Esophagus squamous epithelium (tissue), 5 donors: Measurements from ENCODE around the gene ENDOU. TPM values are rescaled to one million over a fixed set of nuclear protein-coding genes. Genes with fewer than 3 reads are reported as not detected.
A peak's percentile ranks its signal among the peaks of the same experiment; 100 is the strongest.

Experiments used
- DNase-seq: peaks from one replicate; lab custom pipeline; 2025; lab: John Stamatoyannopoulos, UW
- H3K27ac ChIP-seq, 4 donors: fragments of 200-600 bp; sonication (generic); one replicate each; pipeline ENCODE4 v1.5.1; 2016 to 2019; ENCODE audit warnings: mild to moderate bottlenecking in 1 of 4
- H3K27me3 ChIP-seq, 4 donors: fragments of 200-600 bp; sonication (generic); 1 replicate in 3 of 4; 2 replicates in 1 of 4; pipeline versions ENCODE4 v1.5.1 to v1.6.0; 2017 to 2021; ENCODE audit warnings: antibody characterized with exemption in 1 of 4
- H3K36me3 ChIP-seq, 3 donors: fragments of 200-600 bp; sonication (generic); one replicate each; pipeline ENCODE4 v1.5.1; 2016 to 2019
- H3K4me1 ChIP-seq, 3 donors: fragments of 200-600 bp; sonication (generic); one replicate each; pipeline ENCODE4 v1.5.1; 2017 to 2019
- H3K4me3 ChIP-seq, 4 donors: fragments of 200-600 bp; sonication (generic); 1 replicate in 3 of 4; 2 replicates in 1 of 4; pipeline ENCODE4 v1.5.1; 2016 to 2019; ENCODE audit warnings: mild to moderate bottlenecking in 2 of 4, moderate library complexity in 1 of 4
- H3K9me3 ChIP-seq, 3 donors: fragments of 200-600 bp; sonication (generic); one replicate each; pipeline ENCODE4 v1.5.1; 2016 to 2019
- POLR2A ChIP-seq, 4 donors: fragments of 450-650 bp; IDR thresholded peaks; one replicate each; pipeline ENCODE4 v1.6.1; 2017; ENCODE audit warnings: antibody characterized with exemption in 4 of 4, mild to moderate bottlenecking in 4 of 4, moderate library complexity in 3 of 4
- WGBS, 2 donors: methylation state at CpG; one replicate each; pipeline ENCODE4 v1.1.5; 2018; 5-methylcytosine and 5-hydroxymethylcytosine counted together
- intact Hi-C: fragments of 100-400 bp; cut with DNase I; formaldehyde crosslinking; loops from one replicate; pipeline ENCODE4 v1.15.0; 2022
- total RNA-seq, 4 donors: library from RNA; depleted of rRNA; stranded (reverse); fragments of >200 nt; gene quantifications; one replicate each; pipeline ENCODE4 v1.1.0, GENCODE V29; 2016
- TF ChIP-seq, protein P1 (sequence below), 6 experiments: fragments of 450-650 bp in 4 of 6; fragments of 200-600 bp in 2 of 6; sonication (generic) in 2 of 6; IDR thresholded peaks; one replicate each; pipeline ENCODE4 v1.5.1; 2016 to 2019; ENCODE audit warnings: antibody characterized with exemption in 6 of 6, mild to moderate bottlenecking in 4 of 6, moderate library complexity in 4 of 6
- donor health status: DM: yes; HTN: yes; CAD: no.

The ENDOU gene
- total RNA-seq, 4 donors from 2014 or later, result 39.8 to 112 (median 46.3) TPM

GRCh38 chr12:47741340-47741703 is 16.0 kb upstream of the ENDOU start:
- H3K27me3 ChIP-seq, result no peaks in the 10 kb centered on the region
- H3K36me3 ChIP-seq, result peaks cover 0 to 8% (median 3%) of the 10 kb centered on the region in 3 donors
- no peak for TF ChIP-seq POLR2A (IDR thresholded peaks at IDR 0.05)
- TF ChIP-seq, protein P1, sequence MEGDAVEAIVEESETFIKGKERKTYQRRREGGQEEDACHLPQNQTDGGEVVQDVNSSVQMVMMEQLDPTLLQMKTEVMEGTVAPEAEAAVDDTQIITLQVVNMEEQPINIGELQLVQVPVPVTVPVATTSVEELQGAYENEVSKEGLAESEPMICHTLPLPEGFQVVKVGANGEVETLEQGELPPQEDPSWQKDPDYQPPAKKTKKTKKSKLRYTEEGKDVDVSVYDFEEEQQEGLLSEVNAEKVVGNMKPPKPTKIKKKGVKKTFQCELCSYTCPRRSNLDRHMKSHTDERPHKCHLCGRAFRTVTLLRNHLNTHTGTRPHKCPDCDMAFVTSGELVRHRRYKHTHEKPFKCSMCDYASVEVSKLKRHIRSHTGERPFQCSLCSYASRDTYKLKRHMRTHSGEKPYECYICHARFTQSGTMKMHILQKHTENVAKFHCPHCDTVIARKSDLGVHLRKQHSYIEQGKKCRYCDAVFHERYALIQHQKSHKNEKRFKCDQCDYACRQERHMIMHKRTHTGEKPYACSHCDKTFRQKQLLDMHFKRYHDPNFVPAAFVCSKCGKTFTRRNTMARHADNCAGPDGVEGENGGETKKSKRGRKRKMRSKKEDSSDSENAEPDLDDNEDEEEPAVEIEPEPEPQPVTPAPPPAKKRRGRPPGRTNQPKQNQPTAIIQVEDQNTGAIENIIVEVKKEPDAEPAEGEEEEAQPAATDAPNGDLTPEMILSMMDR (IDR thresholded peaks at IDR 0.05), result no peak
- no peak for DNase-seq
- peak overlapping the region in 3 of 4 donors; percentile 5 to 63 (median 54) for H3K27ac ChIP-seq
- intact Hi-C loops, result loop anchor here (5.0 to 10.0 kb wide), 2 partner anchors 36 to 93 kb away; no protein-coding TSS in a partner anchor
- H3K4me1 ChIP-seq, result peaks cover 38 to 79% (median 41%) of the 10 kb centered on the region in 3 donors
- no peaks in the 10 kb centered on the region for H3K9me3 ChIP-seq
- WGBS, 2 donors, result 0 to 19% methylated on average over 1 to 2 of the region's 4 CpGs
- no peak overlapping the region for H3K4me3 ChIP-seq

GRCh38 chr12:47740606-47741339 is 15.5 kb upstream of the ENDOU start:
- H3K27me3 ChIP-seq, result no peaks in the 10 kb centered on the region
- intact Hi-C loops, result loop anchor here (5.0 to 10.0 kb wide), 2 partner anchors 37 to 94 kb away; no protein-coding TSS in a partner anchor
- TF ChIP-seq, protein P1 (IDR thresholded peaks at IDR 0.05), result no peak
- TF ChIP-seq POLR2A (IDR thresholded peaks at IDR 0.05), result no peak
- peaks cover 43 to 84% (median 46%) of the 10 kb centered on the region in 3 donors for H3K4me1 ChIP-seq
- no peaks in the 10 kb centered on the region for H3K9me3 ChIP-seq
- WGBS, 2 donors, result 63 to 75% methylated on average over 6 of the region's 21 CpGs
- peak overlapping the region in 3 of 4 donors; percentile 27 to 63 (median 54) for H3K27ac ChIP-seq
- no peak overlapping the region for H3K4me3 ChIP-seq
- peaks cover 0 to 7% (median 0%) of the 10 kb centered on the region in 3 donors for H3K36me3 ChIP-seq
- no peak for DNase-seq

GRCh38 chr12:47739979-47740378 is 14.7 kb upstream of the ENDOU start:
- H3K36me3 ChIP-seq, result peaks cover 0 to 7% (median 0%) of the 10 kb centered on the region in 3 donors
- H3K27ac ChIP-seq, result peak overlapping the region in 3 of 4 donors; percentile 27 to 63 (median 54)
- intact Hi-C loops, result loop anchor here (5.0 to 10.0 kb wide), 2 partner anchors 37 to 95 kb away; no protein-coding TSS in a partner anchor
- TF ChIP-seq POLR2A (IDR thresholded peaks at IDR 0.05), result no peak
- TF ChIP-seq, protein P1 (IDR thresholded peaks at IDR 0.05), result no peak
- no peaks in the 10 kb centered on the region for H3K27me3 ChIP-seq
- H3K9me3 ChIP-seq, result no peaks in the 10 kb centered on the region
- DNase-seq, result no peak
- peaks cover 45 to 92% (median 54%) of the 10 kb centered on the region in 3 donors for H3K4me1 ChIP-seq
- 59 to 60% methylated on average over 6 to 7 of the region's 12 CpGs for WGBS, 2 donors
- H3K4me3 ChIP-seq, result no peak overlapping the region

GRCh38 chr12:47739297-47739696 is 14.0 kb upstream of the ENDOU start:
- intact Hi-C loops, result no loop called here
- WGBS, 2 donors, result 88 to 96% methylated on average over 3 of the region's 3 CpGs
- peaks cover 44 to 93% (median 61%) of the 10 kb centered on the region in 3 donors for H3K4me1 ChIP-seq

More at GRCh38 chr12:47739297-47739696, 14.0 kb upstream of the ENDOU start:
- no peak overlapping the region for H3K4me3 ChIP-seq
- H3K27ac ChIP-seq, result peak overlapping the region in 2 of 4 donors; percentile 27 to 63
- no peaks in the 10 kb centered on the region for H3K27me3 ChIP-seq
- no peak for DNase-seq
- TF ChIP-seq POLR2A (IDR thresholded peaks at IDR 0.05), result no peak
- TF ChIP-seq, protein P1 (IDR thresholded peaks at IDR 0.05), result no peak
- peaks cover 0 to 7% (median 0%) of the 10 kb centered on the region in 3 donors for H3K36me3 ChIP-seq
- H3K9me3 ChIP-seq, result no peaks in the 10 kb centered on the region
